Measurements from ENCODE around the gene MUC15.

- no peak for TF ChIP-seq CTCF (IDR thresholded peaks at IDR 0.05)
- TF ChIP-seq POLR2A (IDR thresholded peaks at IDR 0.05) = no peak
- TF ChIP-seq POLR2AphosphoS5 (IDR thresholded peaks at IDR 0.05) = no peak
- no peak for TF ChIP-seq EP300 (IDR thresholded peaks at IDR 0.05)
Measured at GRCh38 chr11:26537341-26537740, 34.7 kb downstream of the MUC15 start.

Measured in sigmoid colon (tissue), 4 donors.